CD14-positive monocyte (primary cell): Measurements from ENCODE around the gene KCNS1. TPM values are rescaled to one million over a fixed set of nuclear protein-coding genes. Genes with fewer than 3 reads are reported as not detected.

Experiments
- DNase-seq, 3 donors: peaks; one replicate each; pipeline ENCODE4 v3.0.0-alpha.2; 2011 to 2022
- H2AFZ ChIP-seq: 2 replicates; pipeline ENCODE4 v1.6.0; 2012; ENCODE audit warnings: mild to moderate bottlenecking, low read depth, low read length, inconsistent platforms; ENCODE audit not compliant: insufficient read depth, poor library complexity, severe bottlenecking
- H3K27ac ChIP-seq, 2 donors: 1 replicate in 1 of 2; 2 replicates in 1 of 2; pipeline ENCODE4 v1.5.1; 2012 to 2013; ENCODE audit warnings: low read length in 2 of 2, control low read depth in 1 of 2, inconsistent platforms in 1 of 2, low read depth in 1 of 2, mild to moderate bottlenecking in 1 of 2
- H3K27me3 ChIP-seq, 2 donors: one replicate each; pipeline versions ENCODE4 v1.6.0 to v1.6.1; 2011 to 2013; ENCODE audit warnings: low read length in 2 of 2; ENCODE audit not compliant: control insufficient read depth in 2 of 2, insufficient read depth in 2 of 2
- H3K36me3 ChIP-seq, 2 donors: replicated peaks in 1 of 2; 1 replicate in 1 of 2; 2 replicates in 1 of 2; pipeline versions ENCODE4 v1.5.1 to v1.6.1; 2012 to 2013; ENCODE audit warnings: low read length in 2 of 2, control low read depth in 1 of 2, inconsistent platforms in 1 of 2, mild to moderate bottlenecking in 1 of 2; ENCODE audit not compliant: insufficient read depth in 2 of 2, control insufficient read depth in 1 of 2
- H3K4me1 ChIP-seq, 2 donors: 1 replicate in 1 of 2; 2 replicates in 1 of 2; pipeline versions ENCODE4 v1.5.1 to v1.6.1; 2012 to 2013; ENCODE audit warnings: low read length in 2 of 2, control low read depth in 1 of 2, inconsistent platforms in 1 of 2, mild to moderate bottlenecking in 1 of 2, moderate library complexity in 1 of 2; ENCODE audit not compliant: insufficient read depth in 2 of 2, control insufficient read depth in 1 of 2
- H3K4me2 ChIP-seq: replicated peaks from 2 replicates; pipeline ENCODE3; 2012; ENCODE audit warnings: low read length, moderate library complexity, mild to moderate bottlenecking; ENCODE audit not compliant: poor library complexity, severe bottlenecking; ENCODE audit errors: extremely low read depth
- H3K4me3 ChIP-seq, 3 experiments: fragments of 200-600 bp in 1 of 3; sonication (generic) in 1 of 3; replicated peaks in 1 of 3; 1 replicate in 2 of 3; 2 replicates in 1 of 3; pipeline ENCODE4 v1.5.1; 2011 to 2013; ENCODE audit warnings: low read length in 3 of 3, mild to moderate bottlenecking in 3 of 3, control low read depth in 2 of 3, low read depth in 2 of 3, inconsistent platforms in 1 of 3, moderate library complexity in 1 of 3
- H3K79me2 ChIP-seq: 2 replicates; pipeline ENCODE4 v1.6.0; 2012; ENCODE audit warnings: mild to moderate bottlenecking, control low read depth, inconsistent platforms, low read length, moderate library complexity; ENCODE audit not compliant: insufficient read depth
- H3K9ac ChIP-seq: 2 replicates; pipeline ENCODE4 v1.6.0; 2017; ENCODE audit warnings: low read length, mild to moderate bottlenecking; ENCODE audit not compliant: insufficient read depth, poor library complexity, severe bottlenecking
- H3K9me3 ChIP-seq, 2 donors: replicated peaks in 1 of 2; 1 replicate in 1 of 2; 2 replicates in 1 of 2; pipeline versions ENCODE4 v1.5.1 to v1.6.1; 2012 to 2013; ENCODE audit warnings: low read length in 2 of 2, control low read depth in 1 of 2; ENCODE audit not compliant: control insufficient read depth in 1 of 2, insufficient read depth in 1 of 2
- H4K20me1 ChIP-seq: 2 replicates; pipeline ENCODE4 v1.6.0; 2012; ENCODE audit warnings: mild to moderate bottlenecking, low read length, control low read depth, moderate library complexity; ENCODE audit not compliant: insufficient read depth
- H3K27ac Mint-ChIP-seq, 7 donors: one replicate each; pipeline ENCODE4 v1.8.0; 2020; ENCODE audit warnings: mild to moderate bottlenecking in 7 of 7, mixed read lengths in 7 of 7, moderate library complexity in 6 of 7, inconsistent platforms in 2 of 7
- H3K27me3 Mint-ChIP-seq, 3 donors: one replicate each; pipeline ENCODE4 v1.8.0; 2021 to 2022; ENCODE audit warnings: low read depth in 3 of 3, mild to moderate bottlenecking in 3 of 3, mixed read lengths in 3 of 3, moderate library complexity in 3 of 3, inconsistent platforms in 1 of 3
- H3K36me3 Mint-ChIP-seq, 2 donors: one replicate each; pipeline ENCODE4 v1.8.0; 2020; ENCODE audit warnings: mixed read lengths in 2 of 2, inconsistent platforms in 1 of 2, mild to moderate bottlenecking in 1 of 2
- H3K4me1 Mint-ChIP-seq: one replicate; pipeline ENCODE4 v1.8.0; 2020; ENCODE audit warnings: mild to moderate bottlenecking, mixed read lengths
- H3K4me3 Mint-ChIP-seq, 2 donors: one replicate each; pipeline ENCODE4 v1.8.0; 2020; ENCODE audit warnings: mild to moderate bottlenecking in 2 of 2, mixed read lengths in 2 of 2, moderate library complexity in 1 of 2
- H3K9me3 Mint-ChIP-seq, 7 donors: one replicate each; pipeline ENCODE4 v1.8.0; 2020 to 2022; ENCODE audit warnings: mixed read lengths in 7 of 7, mild to moderate bottlenecking in 6 of 7, moderate library complexity in 6 of 7, inconsistent platforms in 2 of 7
- WGBS: methylation state at CpG from one replicate; pipeline ENCODE4 v1.1.5; 2013; ENCODE audit warnings: missing lambda C conversion rate; ENCODE audit not compliant: insufficient coverage; 5-methylcytosine and 5-hydroxymethylcytosine counted together
- intact Hi-C, 2 donors: fragments of 100-400 bp; cut with micrococcal nuclease; formaldehyde crosslinking; loops; one replicate each; pipeline versions ENCODE4 v1.15.0 to v1.15.1; 2023
- polyA plus RNA-seq, 3 donors: library from polyadenylated mRNA; depleted of rRNA in 1 of 3; unstranded in 2 of 3; stranded (reverse) in 1 of 3; fragments of 300-500 nt in 2 of 3; fragments of >200 nt in 1 of 3; fragmentation: Illumina TruSeq in 2 of 3; gene quantifications; 1 replicate in 2 of 3; 2 replicates in 1 of 3; pipeline ENCODE4 v1.2.3, GENCODE V29; 2012 to 2021
- TF ChIP-seq, protein P1 (sequence below): fragments of 200-600 bp; IDR thresholded peaks from one replicate; pipeline ENCODE4 v1.8.0; 2022; ENCODE audit warnings: antibody characterized with exemption, mild to moderate bottlenecking

Gene KCNS1
- polyA plus RNA-seq, 3 donors: 0.23 TPM; not detected in 2

- Histone ChIP-seq H3K4me2 (no peak overlapping the region), H4K20me1 (peaks cover 100% of the 10 kb centered on the region), H3K9ac (no peak overlapping the region), H3K4me1 (no peaks in the 10 kb centered on the region), H3K27ac (peak overlapping the region in 1 of 2 donors; percentile 32), H3K4me3 (no peak overlapping the region), H3K27me3 (no peaks in the 10 kb centered on the region), H2AFZ (no peak overlapping the region), H3K36me3 (peaks cover 62 to 91% of the 10 kb centered on the region in 2 donors), H3K79me2 (peaks cover 56% of the 10 kb centered on the region), H3K9me3 (no peaks in the 10 kb centered on the region)
- peak overlapping the region in 1 of 7 donors; percentile 57 for H3K27ac Mint-ChIP-seq
- no peak for DNase-seq
- peaks cover 19% of the 10 kb centered on the region for H3K4me1 Mint-ChIP-seq
- H3K36me3 Mint-ChIP-seq: peaks cover 71 to 82% of the 10 kb centered on the region in 2 donors
- no peak overlapping the region for H3K4me3 Mint-ChIP-seq
- H3K27me3 Mint-ChIP-seq: no peaks in the 10 kb centered on the region
- intact Hi-C loops: no loop called here
- H3K9me3 Mint-ChIP-seq: no peaks in the 10 kb centered on the region
- 79% methylated on average over 6 of the region's 8 CpGs for WGBS
- TF ChIP-seq, protein P1, sequence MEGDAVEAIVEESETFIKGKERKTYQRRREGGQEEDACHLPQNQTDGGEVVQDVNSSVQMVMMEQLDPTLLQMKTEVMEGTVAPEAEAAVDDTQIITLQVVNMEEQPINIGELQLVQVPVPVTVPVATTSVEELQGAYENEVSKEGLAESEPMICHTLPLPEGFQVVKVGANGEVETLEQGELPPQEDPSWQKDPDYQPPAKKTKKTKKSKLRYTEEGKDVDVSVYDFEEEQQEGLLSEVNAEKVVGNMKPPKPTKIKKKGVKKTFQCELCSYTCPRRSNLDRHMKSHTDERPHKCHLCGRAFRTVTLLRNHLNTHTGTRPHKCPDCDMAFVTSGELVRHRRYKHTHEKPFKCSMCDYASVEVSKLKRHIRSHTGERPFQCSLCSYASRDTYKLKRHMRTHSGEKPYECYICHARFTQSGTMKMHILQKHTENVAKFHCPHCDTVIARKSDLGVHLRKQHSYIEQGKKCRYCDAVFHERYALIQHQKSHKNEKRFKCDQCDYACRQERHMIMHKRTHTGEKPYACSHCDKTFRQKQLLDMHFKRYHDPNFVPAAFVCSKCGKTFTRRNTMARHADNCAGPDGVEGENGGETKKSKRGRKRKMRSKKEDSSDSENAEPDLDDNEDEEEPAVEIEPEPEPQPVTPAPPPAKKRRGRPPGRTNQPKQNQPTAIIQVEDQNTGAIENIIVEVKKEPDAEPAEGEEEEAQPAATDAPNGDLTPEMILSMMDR: no peak
Observed at GRCh38 chr20:45053430-45054351, 47.2 kb downstream of the KCNS1 start.

DNA sequence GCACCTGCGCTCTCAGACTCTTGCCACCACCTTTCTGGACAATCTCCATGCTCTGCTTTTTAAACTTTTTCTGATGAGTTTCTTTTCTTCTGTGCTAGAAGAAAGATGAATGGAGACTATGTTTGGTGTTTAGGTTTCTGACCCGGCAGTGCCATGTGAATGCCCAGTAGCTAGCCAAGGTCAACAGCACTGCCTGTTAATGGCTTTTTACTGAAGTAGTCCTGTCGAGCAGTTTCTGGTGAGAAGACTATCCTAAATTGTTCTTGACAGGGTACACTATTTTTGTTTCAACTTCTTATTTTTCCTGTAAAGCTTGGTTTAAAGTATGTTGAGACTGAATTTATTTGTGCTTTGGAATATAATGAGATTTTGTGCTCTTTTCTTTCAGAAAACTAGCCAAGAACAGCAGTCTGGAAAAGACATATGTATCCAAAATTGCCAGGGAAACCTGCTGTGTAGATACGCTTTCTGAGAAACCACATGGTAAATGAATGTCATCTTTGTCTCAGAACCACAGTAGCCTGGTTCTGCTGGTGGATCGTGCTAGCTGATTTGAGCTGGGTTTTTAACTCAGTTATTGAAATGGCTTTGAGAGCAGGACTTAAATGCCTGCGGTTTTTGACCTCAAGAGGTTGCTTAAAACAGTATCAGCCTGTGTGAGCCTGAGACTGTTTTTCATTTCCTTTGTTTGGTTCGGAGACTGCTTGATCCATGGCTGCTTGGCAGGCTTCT is 48.1 kb downstream of the KCNS1 start:
- Mint-ChIP-seq H3K27ac (peak overlapping the region in 1 of 7 donors; percentile 55), H3K4me1 (peaks cover 19% of the 10 kb centered on the region), H3K4me3 (no peak overlapping the region), H3K27me3 (no peaks in the 10 kb centered on the region), H3K36me3 (peaks cover 70 to 82% of the 10 kb centered on the region in 2 donors), H3K9me3 (no peaks in the 10 kb centered on the region)
- intact Hi-C loops: no loop called here
- Histone ChIP-seq H2AFZ (no peak overlapping the region), H3K79me2 (peaks cover 57% of the 10 kb centered on the region), H3K9ac (no peak overlapping the region), H4K20me1 (peaks cover 100% of the 10 kb centered on the region), H3K4me1 (no peaks in the 10 kb centered on the region), H3K27me3 (no peaks in the 10 kb centered on the region), H3K4me3 (no peak overlapping the region), H3K27ac (peak overlapping the region in 1 of 2 donors; percentile 32), H3K9me3 (no peaks in the 10 kb centered on the region), H3K4me2 (no peak overlapping the region), H3K36me3 (peaks cover 61 to 91% of the 10 kb centered on the region in 2 donors)
- TF ChIP-seq, protein P1: no peak
- 27% methylated on average over 4 of the region's 7 CpGs for WGBS
- no peak for DNase-seq
